BLaER1 treated with 17β-estradiol and CSF1 and Interleukin-3, amounts not matched to agents 10 nM and 100 nM (cell line): ENCODE results near the gene ZNF213.
A peak's percentile ranks its signal among the peaks of the same experiment; 100 is the strongest.

ENCODE experiments used
- H3K27ac ChIP-seq, 11 experiments: shearing (Covaris generic); formaldehyde crosslinking; 2 replicates each; pipeline ENCODE4 v1.8.1; 2022
- H3K27me3 ChIP-seq, 11 experiments: shearing (Covaris generic); formaldehyde crosslinking; 2 replicates each; pipeline ENCODE4 v1.8.1; 2022
- H3K36me3 ChIP-seq, 11 experiments: shearing (Covaris generic); formaldehyde crosslinking; 2 replicates each; pipeline ENCODE4 v1.8.1; 2022
- H3K4me1 ChIP-seq, 10 experiments: shearing (Covaris generic); formaldehyde crosslinking; 2 replicates each; pipeline ENCODE4 v1.8.1; 2022
- H3K4me2 ChIP-seq, 11 experiments: shearing (Covaris generic); formaldehyde crosslinking; 2 replicates each; pipeline ENCODE4 v1.8.1; 2022
- H3K4me3 ChIP-seq, 10 experiments: shearing (Covaris generic); formaldehyde crosslinking; 2 replicates each; pipeline ENCODE4 v1.8.1; 2022
- H3K9ac ChIP-seq, 11 experiments: shearing (Covaris generic); formaldehyde crosslinking; 2 replicates each; pipeline ENCODE4 v1.8.1; 2022
- H3K9me3 ChIP-seq, 11 experiments: shearing (Covaris generic); formaldehyde crosslinking; replicated peaks in 1 of 11; 2 replicates each; pipeline ENCODE4 v1.8.1; 2022
- H4K20me1 ChIP-seq, 11 experiments: shearing (Covaris generic); formaldehyde crosslinking; 2 replicates each; pipeline ENCODE4 v1.8.1; 2022
- Cebpa-rat ChIP-seq, 11 experiments: shearing (Covaris generic); IDR thresholded peaks; 2 replicates each; pipeline ENCODE4 v1.8.1; 2022

Gene ZNF213

DNA sequence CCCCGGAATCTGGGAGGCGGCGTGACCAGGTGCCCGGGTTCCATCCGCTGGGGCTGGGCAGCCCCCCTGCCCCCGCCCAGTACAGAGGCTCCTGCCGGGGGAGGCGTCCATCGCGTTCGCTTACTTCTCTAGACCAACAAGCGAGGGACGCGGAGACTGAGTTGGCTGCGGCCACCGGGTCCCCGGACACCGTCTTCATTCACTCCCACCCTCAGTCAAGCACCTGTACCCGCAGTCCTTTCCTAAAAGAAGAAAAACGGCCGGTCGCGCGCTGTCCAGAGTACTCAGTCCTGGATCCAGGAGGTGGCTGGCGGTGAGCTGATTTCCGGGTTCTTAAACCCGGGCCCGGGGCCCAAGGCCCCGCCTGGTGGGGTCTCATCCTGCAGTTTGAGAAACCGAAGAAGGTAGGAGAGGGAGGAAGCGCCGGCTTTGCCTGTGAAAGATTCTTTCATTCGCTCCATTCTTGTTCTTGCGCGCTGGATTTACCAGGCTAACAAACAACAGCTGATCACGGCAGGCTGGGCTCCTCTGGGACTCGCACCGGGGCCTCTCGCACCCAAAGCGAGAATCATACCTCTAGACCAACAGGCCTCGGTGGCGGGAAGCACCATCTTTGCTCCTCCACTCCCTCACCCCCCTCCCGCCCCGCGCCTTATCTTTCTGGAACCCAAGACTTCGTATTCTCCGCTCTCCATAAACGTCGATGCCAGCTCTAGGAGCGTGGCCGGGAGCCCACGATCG, 35.8 kb downstream of the ZNF213 start:
- H3K4me3 ChIP-seq, result peak overlapping the region in 8 of 10 experiments; percentile 3 to 42 (median 18); a peak in 8 of 20 replicates
- H3K9ac ChIP-seq, result no peak overlapping the region
- no peak overlapping the region for H3K27ac ChIP-seq
- peaks cover 19 to 33% (median 30%) of the 10 kb centered on the region in 10 experiments for H3K4me1 ChIP-seq
- peaks cover 79 to 95% (median 92%) of the 10 kb centered on the region in 11 experiments for H3K27me3 ChIP-seq
- H3K9me3 ChIP-seq, result peaks cover 0 to 26% (median 9%) of the 10 kb centered on the region in 11 experiments; a peak in 12 of 22 replicates
- peak overlapping the region; percentile 27 to 60 (median 50) for H3K4me2 ChIP-seq
- peaks cover 0 to 23% (median 7%) of the 10 kb centered on the region in 11 experiments; a peak in 8 of 22 replicates for H4K20me1 ChIP-seq
- no peaks in the 10 kb centered on the region for H3K36me3 ChIP-seq
- no peak for TF ChIP-seq Cebpa-rat (IDR thresholded peaks at IDR 0.05)

DNA sequence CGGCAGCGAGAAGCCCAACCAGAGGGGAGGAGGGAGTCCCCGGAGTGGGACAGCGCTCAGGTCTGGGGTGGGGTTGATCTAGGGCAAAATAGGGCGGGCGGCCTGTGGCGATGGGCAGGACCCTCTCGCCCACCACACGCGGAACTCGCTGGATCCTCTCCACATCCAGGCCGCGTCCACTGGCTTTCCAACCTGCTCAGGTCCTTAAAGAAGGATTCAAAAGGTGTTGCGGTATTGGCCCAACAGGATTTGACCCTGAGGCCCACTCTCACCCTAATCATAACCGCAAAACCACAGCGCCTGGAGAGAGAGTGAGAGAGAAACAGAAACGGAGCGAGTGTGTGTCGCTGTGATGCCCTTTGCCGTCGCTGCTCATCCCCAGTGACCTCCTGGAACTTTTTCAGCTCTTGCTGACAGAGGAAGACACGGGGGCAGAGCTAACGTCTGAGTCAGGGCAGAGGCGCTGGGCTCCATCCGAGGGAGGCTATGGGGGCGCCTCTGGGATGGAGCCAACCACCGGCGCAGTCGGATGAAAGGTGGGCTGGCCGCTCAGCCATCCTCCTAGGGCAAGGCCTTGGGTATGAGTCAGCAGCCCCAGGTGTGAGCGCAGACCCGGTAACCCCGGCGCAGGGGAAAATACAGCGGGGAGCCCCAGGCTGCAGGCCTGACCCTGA, 36.5 kb downstream of the ZNF213 start:
- no peak for TF ChIP-seq Cebpa-rat (IDR thresholded peaks at IDR 0.05)
- H3K27me3 ChIP-seq, result peaks cover 86 to 100% (median 99%) of the 10 kb centered on the region in 11 experiments
- peaks cover 0 to 32% (median 12%) of the 10 kb centered on the region in 11 experiments; a peak in 12 of 22 replicates for H3K9me3 ChIP-seq
- H3K9ac ChIP-seq, result no peak overlapping the region
- no peaks in the 10 kb centered on the region for H3K36me3 ChIP-seq
- H4K20me1 ChIP-seq, result peaks cover 0 to 23% (median 7%) of the 10 kb centered on the region in 11 experiments; a peak in 8 of 22 replicates
- peaks cover 17 to 31% (median 28%) of the 10 kb centered on the region in 10 experiments for H3K4me1 ChIP-seq
- no peak overlapping the region for H3K27ac ChIP-seq
- H3K4me3 ChIP-seq, result peak overlapping the region in 8 of 10 experiments; percentile 4 to 42 (median 19); a peak in 9 of 20 replicates
- peak overlapping the region; percentile 27 to 60 (median 50) for H3K4me2 ChIP-seq

DNA sequence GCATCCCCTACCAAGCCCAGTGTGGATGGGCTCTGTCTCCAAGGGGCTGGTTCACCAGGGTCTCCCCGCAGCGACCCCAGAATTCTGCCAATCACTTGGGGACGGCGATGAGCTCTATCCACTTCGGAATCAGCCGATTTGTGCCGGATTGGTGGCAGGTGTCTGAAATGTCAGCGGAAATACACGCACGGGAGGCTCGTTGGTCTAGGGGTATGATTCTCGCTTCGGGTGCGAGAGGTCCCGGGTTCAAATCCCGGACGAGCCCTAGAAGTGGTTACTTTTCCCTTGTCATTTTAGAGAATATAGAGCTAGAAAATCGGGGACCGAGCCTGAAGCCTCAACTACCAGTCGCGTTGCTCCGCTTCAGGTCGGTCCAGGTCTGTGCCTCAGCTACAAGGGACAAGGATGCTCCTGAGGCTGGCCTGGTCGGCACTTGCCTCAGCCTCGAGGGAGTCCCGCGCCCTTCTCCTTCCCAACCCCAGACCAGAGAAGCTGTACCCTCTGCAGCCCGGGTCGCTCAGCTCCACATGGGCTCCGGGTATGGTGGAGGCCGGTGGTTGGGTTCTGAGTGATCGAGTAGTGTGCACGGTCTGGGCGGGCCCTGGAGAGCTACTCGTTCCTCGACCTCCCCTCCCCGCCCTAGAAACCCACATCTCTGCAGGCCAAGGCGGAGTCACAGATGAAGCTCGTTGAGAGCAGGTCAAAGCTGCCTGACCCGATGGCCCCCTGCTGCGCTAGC, 37.2 kb downstream of the ZNF213 start:
- Histone ChIP-seq H3K4me1 (peaks cover 17 to 31% (median 28%) of the 10 kb centered on the region in 10 experiments), H3K27me3 (peaks cover 88 to 100% (median 98%) of the 10 kb centered on the region in 11 experiments), H3K9ac (no peak overlapping the region), H3K9me3 (peaks cover 0 to 34% (median 12%) of the 10 kb centered on the region in 11 experiments; a peak in 12 of 22 replicates), H4K20me1 (peaks cover 0 to 23% (median 7%) of the 10 kb centered on the region in 11 experiments; a peak in 8 of 22 replicates), H3K4me2 (peak overlapping the region; percentile 27 to 60 (median 50)), H3K36me3 (no peaks in the 10 kb centered on the region), H3K27ac (no peak overlapping the region), H3K4me3 (peak overlapping the region in 5 of 10 experiments; percentile 4 to 29 (median 19); a peak in 3 of 20 replicates)
- TF ChIP-seq Cebpa-rat (IDR thresholded peaks at IDR 0.05), result no peak

GRCh38 chr16:3173892-3174617, 39.2 kb downstream of the ZNF213 start:
- H3K36me3 ChIP-seq, result no peaks in the 10 kb centered on the region
- H3K4me1 ChIP-seq, result peaks cover 17 to 35% (median 28%) of the 10 kb centered on the region in 10 experiments
- H3K4me3 ChIP-seq, result peak overlapping the region in 3 of 10 experiments; percentile 6 to 42 (median 29); a peak in 2 of 20 replicates
- peak overlapping the region; percentile 31 to 74 (median 60) for H3K4me2 ChIP-seq
- TF ChIP-seq Cebpa-rat (IDR thresholded peaks at IDR 0.05), result no peak
- peaks cover 75 to 98% (median 82%) of the 10 kb centered on the region in 11 experiments for H3K27me3 ChIP-seq
- H3K9ac ChIP-seq, result no peak overlapping the region
- H3K27ac ChIP-seq, result no peak overlapping the region
- H3K9me3 ChIP-seq, result peaks cover 0 to 39% (median 16%) of the 10 kb centered on the region in 11 experiments; a peak in 12 of 22 replicates
- peaks cover 0 to 23% (median 7%) of the 10 kb centered on the region in 11 experiments; a peak in 8 of 22 replicates for H4K20me1 ChIP-seq

DNA sequence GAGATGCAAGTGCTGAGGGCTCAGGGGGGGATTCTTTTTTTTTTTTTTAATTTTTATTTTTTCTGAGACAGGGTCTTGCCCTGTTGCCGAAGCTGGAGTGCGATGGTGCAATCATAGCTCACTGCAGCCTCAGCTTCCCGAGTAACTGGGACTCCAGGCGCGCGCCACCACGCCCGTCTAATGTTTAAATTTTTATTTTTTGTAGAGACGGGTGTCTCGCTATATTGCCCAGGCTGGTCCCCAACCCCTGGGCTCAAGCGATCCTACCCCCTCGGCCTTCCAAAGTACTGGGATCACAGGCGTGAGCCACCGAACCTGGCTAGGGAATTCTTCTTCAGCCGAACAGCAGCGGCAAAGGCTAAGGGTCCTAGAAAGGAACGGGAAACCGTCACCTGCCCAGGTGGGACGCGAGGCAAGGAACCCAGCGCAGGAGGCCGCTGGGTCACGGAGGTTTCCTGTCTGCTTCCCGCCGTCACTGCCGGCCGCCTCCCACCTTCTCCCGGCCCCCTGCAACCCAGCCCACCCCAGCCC, 39.9 kb downstream of the ZNF213 start:
- Histone ChIP-seq H3K36me3 (no peaks in the 10 kb centered on the region), H4K20me1 (peaks cover 0 to 23% (median 7%) of the 10 kb centered on the region in 11 experiments; a peak in 8 of 22 replicates), H3K27ac (no peak overlapping the region), H3K27me3 (peaks cover 70 to 98% (median 82%) of the 10 kb centered on the region in 11 experiments), H3K4me2 (peak overlapping the region in 6 of 11 experiments; percentile 60 to 74 (median 66); a peak in 11 of 22 replicates), H3K9ac (no peak overlapping the region), H3K9me3 (peaks cover 0 to 39% (median 16%) of the 10 kb centered on the region in 11 experiments; a peak in 12 of 22 replicates), H3K4me1 (peaks cover 17 to 35% (median 28%) of the 10 kb centered on the region in 10 experiments), H3K4me3 (0 out of 20 replicates have a peak overlapping the region, but pooled peaks of 1 of the 10 experiments have one; percentile 6)
- TF ChIP-seq Cebpa-rat (IDR thresholded peaks at IDR 0.05), result no peak

- Histone ChIP-seq H3K4me2 (no peak overlapping the region), H3K4me3 (no peak overlapping the region)
These were observed 40.6 kb downstream of the ZNF213 start for GRCh38 chr16:3175157-3176093.

DNA sequence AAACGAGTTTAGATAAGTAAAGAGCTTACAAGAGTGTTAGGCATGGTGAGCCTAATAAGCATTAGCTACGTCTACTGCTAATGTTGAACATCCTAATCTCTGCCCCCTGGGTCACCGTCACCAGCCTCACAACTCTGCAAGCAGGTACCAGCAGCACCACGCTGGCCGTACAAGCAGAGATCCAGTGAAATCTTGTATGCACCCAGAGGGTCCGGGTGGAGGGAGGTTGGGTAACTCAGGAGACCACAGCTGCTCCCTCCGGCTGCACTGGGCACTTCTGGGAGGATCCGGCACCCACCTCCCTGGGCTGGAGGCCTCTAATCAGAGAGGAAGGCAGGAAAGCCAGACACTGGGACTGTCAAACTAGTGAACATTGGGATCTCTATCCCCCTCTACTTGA, 44.8 kb downstream of the ZNF213 start:
- Histone ChIP-seq H3K27ac (no peak overlapping the region), H3K36me3 (peaks cover 0 to 7% (median 0%) of the 10 kb centered on the region in 11 experiments; a peak in 1 of 22 replicates), H3K9ac (no peak overlapping the region), H3K4me3 (no peak overlapping the region), H3K4me2 (no peak overlapping the region), H4K20me1 (no peaks in the 10 kb centered on the region; a peak in 1 of 22 replicates), H3K9me3 (peaks cover 33 to 69% (median 45%) of the 10 kb centered on the region in 11 experiments), H3K4me1 (peaks cover 0 to 7% (median 0%) of the 10 kb centered on the region in 10 experiments; a peak in 4 of 20 replicates), H3K27me3 (peaks cover 65 to 98% (median 81%) of the 10 kb centered on the region in 11 experiments)
- TF ChIP-seq Cebpa-rat (IDR thresholded peaks at IDR 0.05), result no peak

More at GRCh38 chr16:3175157-3176093, 40.6 kb downstream of the ZNF213 start:
- Histone ChIP-seq H3K36me3 (no peaks in the 10 kb centered on the region), H3K9ac (no peak overlapping the region), H3K27ac (no peak overlapping the region), H3K4me1 (peaks cover 17 to 35% (median 26%) of the 10 kb centered on the region in 10 experiments), H3K27me3 (peaks cover 70 to 98% (median 82%) of the 10 kb centered on the region in 11 experiments), H3K9me3 (peaks cover 0 to 39% (median 16%) of the 10 kb centered on the region in 11 experiments; a peak in 12 of 22 replicates), H4K20me1 (peaks cover 0 to 20% (median 4%) of the 10 kb centered on the region in 11 experiments; a peak in 8 of 22 replicates)
- TF ChIP-seq Cebpa-rat (IDR thresholded peaks at IDR 0.05), result no peak
